Measurements from ENCODE around the gene TST. TPM values are rescaled to one million over a fixed set of nuclear protein-coding genes. Genes with fewer than 3 reads are reported as not detected.

TST gene
- total and polyA plus RNA-seq, 2 donors (not counting 3 experiments of a cell fraction or from before 2014, with no cell fraction given): 39.2 to 95.1 TPM

DNA sequence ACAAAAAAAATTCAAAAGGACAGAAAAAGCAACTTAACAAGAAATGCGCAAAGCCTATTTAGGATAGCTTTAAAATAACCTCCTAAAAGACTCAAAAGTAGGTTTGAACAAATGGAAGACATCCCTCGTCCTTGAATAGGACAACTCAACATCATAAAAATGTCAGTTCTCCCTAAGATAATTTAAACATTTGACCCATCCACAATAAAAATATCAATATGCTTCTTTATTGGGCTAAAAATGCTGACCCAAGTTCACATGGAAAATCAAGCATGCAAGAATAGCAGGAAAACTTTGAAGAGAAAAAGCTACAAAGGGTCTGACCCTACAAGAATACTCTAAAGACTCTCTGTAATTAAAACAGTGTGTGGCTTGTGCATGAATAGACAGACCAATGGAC is 20.2 kb upstream of the TST start:
- dilution Hi-C loops (cut with MboI; ENCODE audit: extremely low pct_ligation_motif_present, low sequenced_read_pairs) (no loop called here), intact Hi-C loops (cut with micrococcal nuclease) (no loop called here)
- Histone ChIP-seq H4K20me1 (replicated peaks; ENCODE audit: control insufficient read depth, extremely low read depth, insufficient read depth, low read length) (no peaks in the 10 kb centered on the region), H2AFZ (ENCODE audit: low read depth, low read length) (no peak overlapping the region), H3K27ac (ENCODE audit: insufficient read depth, low read depth, low read length) (no peak overlapping the region), H3K4me1 (ENCODE audit: control insufficient read depth, extremely low read depth, insufficient read depth, low read length) (peaks cover 16% of the 10 kb centered on the region), H3K27me3 (ENCODE audit: control insufficient read depth in 2 of 2, insufficient read depth in 2 of 2, low read length in 2 of 2) (no peaks in the 10 kb centered on the region), H3K9ac (replicated peaks; ENCODE audit: extremely low read depth, insufficient read depth, low read length) (no peak overlapping the region), H3K9me1 (replicated peaks; ENCODE audit: control insufficient read depth, extremely low read depth, insufficient read depth, low read length) (no peaks in the 10 kb centered on the region), H3K36me3 (ENCODE audit: control insufficient read depth in 2 of 2, extremely low read depth in 1 of 2, insufficient read depth in 2 of 2, low read length in 2 of 2) (no peaks in the 10 kb centered on the region), H3K9me3 (replicated peaks; ENCODE audit: control insufficient read depth, insufficient read depth, low read length) (no peaks in the 10 kb centered on the region), H3K79me2 (ENCODE audit: control insufficient read depth, insufficient read depth, low read length) (no peaks in the 10 kb centered on the region), H3K4me2 (ENCODE audit: insufficient read depth, low read length) (no peak overlapping the region), H3K4me3 (replicated peaks in 1 of 3; ENCODE audit: insufficient read depth in 1 of 3, low read depth in 1 of 3, low read length in 3 of 3) (no peak overlapping the region)
- ChIA-PET POLR2A (no interaction called here), CTCF (interaction anchor here (1.8 to 6.8 kb wide), 2 partner anchors 14 to 19 kb away, joined by 4 to 33 read pairs; partner anchors contain the start of genes MPST and TST)
- TF ChIP-seq FOS (IDR thresholded peaks at IDR 0.05; ENCODE audit: borderline replicate concordance, insufficient read depth, low read length) (no peak), GATA2 (IDR thresholded peaks at IDR 0.05; ENCODE audit: insufficient read depth, insufficient read length, low read depth, low read length) (no peak), JUN (IDR thresholded peaks at IDR 0.05; ENCODE audit: borderline replicate concordance, insufficient read depth, insufficient read length, low read depth) (no peak), MYC (IDR thresholded peaks at IDR 0.05; ENCODE audit: low read depth, low read length) (no peak), EZH2 (IDR thresholded peaks at IDR 0.05; ENCODE audit: borderline replicate concordance, low read depth, low read length, severe bottlenecking) (no peak), POLR2AphosphoS5 (IDR thresholded peaks at IDR 0.05; ENCODE audit: insufficient read depth, low read depth, low read length) (no peak), POLR2A (IDR thresholded peaks at IDR 0.05; ENCODE audit: low read depth, low read length) (no peak)
- TF ChIP-seq, protein P1, sequence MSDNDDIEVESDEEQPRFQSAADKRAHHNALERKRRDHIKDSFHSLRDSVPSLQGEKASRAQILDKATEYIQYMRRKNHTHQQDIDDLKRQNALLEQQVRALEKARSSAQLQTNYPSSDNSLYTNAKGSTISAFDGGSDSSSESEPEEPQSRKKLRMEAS (IDR thresholded peaks at IDR 0.05; ENCODE audit: insufficient read depth, insufficient read length): no peak
- TF ChIP-seq, protein P2, sequence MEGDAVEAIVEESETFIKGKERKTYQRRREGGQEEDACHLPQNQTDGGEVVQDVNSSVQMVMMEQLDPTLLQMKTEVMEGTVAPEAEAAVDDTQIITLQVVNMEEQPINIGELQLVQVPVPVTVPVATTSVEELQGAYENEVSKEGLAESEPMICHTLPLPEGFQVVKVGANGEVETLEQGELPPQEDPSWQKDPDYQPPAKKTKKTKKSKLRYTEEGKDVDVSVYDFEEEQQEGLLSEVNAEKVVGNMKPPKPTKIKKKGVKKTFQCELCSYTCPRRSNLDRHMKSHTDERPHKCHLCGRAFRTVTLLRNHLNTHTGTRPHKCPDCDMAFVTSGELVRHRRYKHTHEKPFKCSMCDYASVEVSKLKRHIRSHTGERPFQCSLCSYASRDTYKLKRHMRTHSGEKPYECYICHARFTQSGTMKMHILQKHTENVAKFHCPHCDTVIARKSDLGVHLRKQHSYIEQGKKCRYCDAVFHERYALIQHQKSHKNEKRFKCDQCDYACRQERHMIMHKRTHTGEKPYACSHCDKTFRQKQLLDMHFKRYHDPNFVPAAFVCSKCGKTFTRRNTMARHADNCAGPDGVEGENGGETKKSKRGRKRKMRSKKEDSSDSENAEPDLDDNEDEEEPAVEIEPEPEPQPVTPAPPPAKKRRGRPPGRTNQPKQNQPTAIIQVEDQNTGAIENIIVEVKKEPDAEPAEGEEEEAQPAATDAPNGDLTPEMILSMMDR (IDR thresholded peaks at IDR 0.05; ENCODE audit: extremely low read depth in 1 of 2, insufficient read depth in 1 of 2, low read depth in 1 of 2, low read length in 2 of 2): no peak
- no peak for DNase-seq (ENCODE audit: low read depth, low spot score)
- FAIRE-seq: no peak
- BruUV-seq (replicated peaks): no TSS peak
